ENCODE data around the gene TEN1.

The TEN1 gene

GRCh38 chr17:76008208-76008607, 29.2 kb downstream of the TEN1 start:
- DNase-seq = no peak

DNA sequence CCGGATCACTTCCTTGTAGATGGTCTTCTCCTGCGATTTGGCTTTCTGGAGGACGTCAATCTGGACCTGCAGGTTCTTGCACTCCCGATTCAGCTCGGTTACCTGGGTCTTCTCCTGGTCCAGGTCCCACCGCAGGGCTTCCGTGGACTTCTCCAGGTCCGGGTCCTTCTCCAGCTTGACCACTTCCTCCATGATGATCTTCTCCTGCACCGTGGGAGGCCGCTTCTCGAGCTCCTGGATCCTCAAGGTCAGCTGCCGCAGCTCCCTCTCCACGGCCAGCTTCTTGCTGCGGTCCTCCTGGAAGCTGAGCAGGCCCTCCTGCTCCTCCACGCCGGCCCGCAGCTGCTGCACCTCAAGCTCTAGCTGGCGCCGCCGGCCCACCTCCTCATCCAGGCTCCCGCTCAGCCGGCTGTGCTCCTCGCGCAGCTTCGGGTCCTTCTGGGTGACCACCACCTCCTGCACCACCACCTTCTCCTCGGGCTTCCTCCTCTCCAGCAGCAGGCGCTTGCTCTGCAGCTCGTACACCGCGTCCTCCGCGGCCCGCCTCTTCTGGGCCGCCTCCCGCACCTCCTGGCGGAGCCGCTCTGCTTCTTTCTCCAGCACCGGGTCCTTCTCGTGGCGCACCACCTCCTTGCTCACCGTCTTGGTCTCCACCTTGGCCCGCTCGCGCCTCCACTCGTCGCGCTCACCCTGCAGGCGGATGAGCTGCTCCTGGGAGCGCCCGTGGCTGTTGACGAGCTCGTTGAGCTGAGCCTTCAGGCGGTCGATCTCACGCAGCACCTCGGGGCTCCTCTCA, 29.8 kb downstream of the TEN1 start:
- no peak for DNase-seq

DNA sequence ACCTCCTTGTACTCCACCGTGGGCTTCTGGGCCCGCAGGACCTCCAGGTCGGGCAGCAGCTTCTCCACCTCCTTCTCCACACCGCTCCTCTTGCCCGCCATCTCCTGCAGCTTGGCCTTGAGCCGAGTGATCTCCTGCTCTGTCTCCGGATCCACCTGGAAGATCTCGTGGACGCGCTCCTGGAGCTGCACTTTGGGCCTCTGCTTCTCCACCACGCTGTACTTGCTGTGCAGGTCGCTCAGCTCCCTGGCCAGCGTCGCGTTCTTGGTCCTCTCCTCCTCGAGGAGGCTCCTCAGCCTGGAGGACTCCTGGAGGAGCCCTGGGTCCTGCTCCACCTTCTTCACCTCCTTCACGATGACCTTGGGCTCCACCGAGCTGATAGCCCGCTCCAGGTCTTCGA, 30.4 kb downstream of the TEN1 start:
- no peak for DNase-seq

DNA sequence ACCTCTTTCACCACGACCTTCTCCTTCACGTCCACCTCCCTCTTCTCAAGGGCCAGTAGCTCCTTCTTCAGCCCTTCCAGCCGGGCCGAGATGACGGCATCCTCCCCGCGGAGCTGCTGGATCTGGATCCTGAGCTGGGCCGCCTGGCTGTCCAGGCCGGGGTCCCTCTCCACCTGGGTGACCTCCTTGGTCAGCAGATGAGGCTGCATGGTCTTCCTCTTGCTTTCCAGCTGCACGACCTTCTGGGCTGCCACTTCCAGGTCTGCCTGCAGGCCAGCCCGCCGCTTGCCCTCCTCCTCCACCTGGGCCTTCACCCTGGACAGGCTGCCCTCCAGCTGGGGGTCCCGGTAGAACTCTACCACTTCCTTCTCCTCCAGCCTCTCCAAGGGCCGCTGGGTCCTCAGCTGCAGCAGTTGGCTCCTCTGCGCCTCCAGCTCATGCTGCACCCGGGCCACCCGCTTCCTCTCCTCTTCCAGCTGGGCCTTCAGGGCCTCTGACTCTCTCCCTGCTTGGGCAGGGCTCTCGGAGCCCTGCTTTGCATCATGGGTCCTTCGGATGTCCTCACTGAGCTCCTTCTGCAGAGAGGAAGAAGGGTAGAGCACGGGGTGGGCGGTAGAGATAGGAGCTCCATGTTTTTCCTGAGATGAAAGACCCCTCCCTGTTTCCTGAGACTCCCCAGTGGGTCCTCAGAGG, 31.1 kb downstream of the TEN1 start:
- DNase-seq = no peak

- no peak for DNase-seq
Observed at GRCh38 chr17:76011951-76012350, 32.9 kb downstream of the TEN1 start.

- DNase-seq = no peak
Observed at GRCh38 chr17:76013377-76013932, 34.4 kb downstream of the TEN1 start.

- peak; percentile 24 to 43 for DNase-seq
Observed at GRCh38 chr17:76014100-76014924, 35.3 kb downstream of the TEN1 start.

DNA sequence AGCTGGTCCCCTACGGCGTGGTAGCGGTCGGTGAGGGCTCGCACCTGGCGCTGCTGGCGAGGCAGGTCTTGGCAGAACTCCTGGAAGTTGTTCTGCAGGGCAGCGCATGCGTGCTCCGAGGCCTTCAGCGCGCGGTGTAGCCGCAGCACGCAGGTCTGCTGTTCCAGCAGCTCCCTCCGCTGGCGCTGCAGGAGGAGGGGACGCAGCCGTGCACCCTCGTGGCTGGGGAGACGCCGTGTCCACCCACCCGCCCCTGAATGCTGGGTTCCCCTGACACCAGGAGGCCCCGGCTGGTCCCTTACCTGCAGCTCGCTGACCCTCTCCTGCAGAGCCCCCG, 35.9 kb downstream of the TEN1 start:
- DNase-seq = no peak

DNA sequence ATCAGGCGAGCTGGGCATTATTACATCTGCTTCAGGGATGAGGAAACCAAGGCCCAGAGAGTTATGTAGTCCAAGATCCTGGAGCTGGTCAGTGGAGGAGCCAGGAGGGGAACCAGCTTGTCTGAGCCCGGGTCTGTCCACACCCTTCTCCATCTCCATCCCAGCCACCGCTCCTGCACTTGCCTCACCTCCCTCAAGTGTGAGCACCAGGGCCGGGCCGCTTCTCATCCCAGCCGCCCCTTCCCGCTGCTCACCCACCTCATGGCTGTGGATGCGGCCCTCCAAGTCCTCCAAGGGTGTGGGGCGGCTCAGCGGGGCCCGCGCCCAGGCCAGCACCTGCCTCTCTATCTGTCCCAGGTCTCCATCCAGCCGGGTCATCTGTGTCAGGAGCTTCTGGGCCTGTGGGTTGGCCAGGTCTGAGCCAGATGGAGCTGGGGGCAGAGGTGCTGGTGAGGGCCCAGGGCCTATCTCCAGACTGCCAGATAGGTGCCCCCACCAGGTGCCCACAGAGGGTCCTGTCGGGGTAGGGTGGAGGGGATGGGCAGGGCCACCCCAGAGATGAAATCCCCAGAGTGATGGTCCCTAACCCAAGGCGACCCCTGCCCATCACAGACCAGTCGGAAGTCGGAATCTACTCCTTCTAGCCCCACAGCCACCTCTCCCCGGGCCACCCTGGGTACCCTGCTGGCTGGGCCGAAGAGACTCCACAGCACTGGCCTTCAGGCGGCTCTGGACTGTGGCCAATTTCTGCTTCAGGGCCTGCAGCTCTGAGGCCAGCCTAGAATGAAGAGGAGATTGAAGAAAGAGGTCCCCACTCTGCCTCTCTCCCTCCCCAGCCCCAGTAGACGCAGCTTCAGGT, 38.7 kb downstream of the TEN1 start:
- no peak for DNase-seq

GRCh38 chr17:76018340-76018680, 39.3 kb downstream of the TEN1 start:
- no peak for DNase-seq

GRCh38 chr17:76018801-76019200, 39.8 kb downstream of the TEN1 start:
- no peak for DNase-seq

- no peak for DNase-seq
Observed at GRCh38 chr17:76019833-76020467, 40.9 kb downstream of the TEN1 start.

DNA sequence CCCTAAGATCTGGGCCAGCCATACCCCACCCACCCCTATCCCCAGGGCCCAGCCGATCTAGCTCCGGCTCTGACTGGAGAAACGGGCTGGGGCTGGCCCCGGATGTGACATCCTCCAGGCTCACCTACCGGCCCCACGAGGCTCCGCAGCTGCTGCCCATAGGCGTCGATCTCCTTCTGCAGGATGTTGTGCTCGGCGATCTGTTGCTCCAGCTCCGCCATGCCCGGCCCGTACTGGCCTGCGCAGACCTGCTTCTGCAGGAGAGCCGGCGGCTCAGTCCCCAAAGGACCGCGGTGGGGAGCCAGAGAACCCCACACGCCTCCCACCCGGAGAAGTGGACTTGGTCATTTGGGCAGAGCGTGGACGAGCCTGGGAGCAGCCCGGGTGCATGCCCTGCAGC, 43.2 kb downstream of the TEN1 start:
- no peak for DNase-seq

GRCh38 chr17:76022973-76023899, 44.2 kb downstream of the TEN1 start:
- no peak for DNase-seq

DNA sequence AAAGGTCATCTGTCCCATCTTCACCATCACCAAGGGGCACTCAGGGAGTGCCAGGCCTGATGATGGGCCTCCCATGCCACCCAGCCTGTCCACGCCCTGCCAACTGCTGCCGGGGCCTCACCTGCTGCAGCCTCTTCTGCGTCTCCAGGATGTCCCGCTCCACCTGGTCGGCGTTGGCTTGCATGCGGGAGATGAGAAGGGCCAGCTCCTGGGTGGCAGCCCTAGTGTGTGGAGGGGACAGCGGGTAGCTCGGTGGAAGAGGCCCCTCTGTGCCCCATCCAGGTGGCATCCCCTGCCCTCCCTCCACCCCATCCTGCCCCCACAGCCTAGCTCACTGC, 44.8 kb downstream of the TEN1 start:
- DNase-seq = no peak

- no peak for DNase-seq
Observed at GRCh38 chr17:76024353-76024752, 45.3 kb downstream of the TEN1 start.

DNA sequence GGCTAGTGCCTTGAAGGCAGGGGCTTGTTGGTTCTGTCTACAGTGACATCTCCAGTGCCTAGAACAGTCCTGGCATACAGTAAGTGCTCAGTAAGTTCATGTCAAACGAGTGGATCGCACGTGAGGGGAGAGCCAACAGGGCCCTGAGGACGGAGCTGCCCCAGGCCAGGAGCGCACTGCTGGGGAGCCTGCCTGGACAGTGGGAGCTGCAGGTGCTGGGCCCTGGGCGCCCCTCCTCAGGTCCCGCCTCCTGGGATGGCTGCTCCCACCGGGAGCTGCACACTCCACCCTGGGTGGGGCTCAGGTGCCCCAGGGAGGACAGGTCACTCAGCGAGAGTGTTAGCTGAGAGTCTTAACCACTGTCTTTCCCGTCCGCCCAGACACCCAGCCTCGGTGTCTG, 46.3 kb downstream of the TEN1 start:
- DNase-seq = no peak

GRCh38 chr17:76026714-76027158, 47.7 kb downstream of the TEN1 start:
- DNase-seq = no peak

DNA sequence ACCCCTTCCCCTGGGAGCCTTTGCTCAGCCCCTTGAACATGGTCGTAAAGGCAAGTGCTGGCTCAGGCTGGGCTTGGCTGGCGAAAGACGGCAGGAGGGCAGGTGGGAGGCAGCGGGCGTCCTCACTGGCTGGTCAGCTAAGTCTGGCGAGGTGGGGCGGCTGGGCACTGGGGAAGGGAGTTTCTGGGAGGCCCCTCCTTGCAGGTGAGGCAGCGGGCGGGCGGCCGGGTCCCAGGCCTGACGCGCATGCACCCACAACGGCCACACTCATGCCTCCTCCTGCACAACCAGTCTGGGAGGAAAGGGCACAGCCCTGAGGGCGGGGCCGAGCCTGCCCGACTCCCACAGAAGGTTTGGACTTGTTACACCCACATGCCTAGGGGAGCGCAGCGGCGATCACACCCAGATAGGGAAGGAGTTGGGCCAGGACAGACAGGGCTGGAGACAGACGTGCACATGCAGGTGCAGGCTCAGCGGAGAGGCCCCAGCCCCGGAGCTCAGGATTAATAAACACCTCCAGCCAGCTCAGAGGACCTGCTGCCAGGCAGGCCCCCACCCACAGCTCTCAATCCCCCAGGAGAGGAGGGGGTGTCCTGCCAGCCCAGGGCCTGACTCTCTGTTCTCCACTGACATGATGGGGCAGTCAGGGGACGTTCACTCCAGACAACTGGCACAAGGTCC, 48.3 kb downstream of the TEN1 start, which contains the start of gene EVPL:
TSS of gene EVPL (minus strand) at position 148 of the 681 bp plus-strand sequence. CDS start at position 40, 108 bp downstream.
- no peak for DNase-seq

DNA sequence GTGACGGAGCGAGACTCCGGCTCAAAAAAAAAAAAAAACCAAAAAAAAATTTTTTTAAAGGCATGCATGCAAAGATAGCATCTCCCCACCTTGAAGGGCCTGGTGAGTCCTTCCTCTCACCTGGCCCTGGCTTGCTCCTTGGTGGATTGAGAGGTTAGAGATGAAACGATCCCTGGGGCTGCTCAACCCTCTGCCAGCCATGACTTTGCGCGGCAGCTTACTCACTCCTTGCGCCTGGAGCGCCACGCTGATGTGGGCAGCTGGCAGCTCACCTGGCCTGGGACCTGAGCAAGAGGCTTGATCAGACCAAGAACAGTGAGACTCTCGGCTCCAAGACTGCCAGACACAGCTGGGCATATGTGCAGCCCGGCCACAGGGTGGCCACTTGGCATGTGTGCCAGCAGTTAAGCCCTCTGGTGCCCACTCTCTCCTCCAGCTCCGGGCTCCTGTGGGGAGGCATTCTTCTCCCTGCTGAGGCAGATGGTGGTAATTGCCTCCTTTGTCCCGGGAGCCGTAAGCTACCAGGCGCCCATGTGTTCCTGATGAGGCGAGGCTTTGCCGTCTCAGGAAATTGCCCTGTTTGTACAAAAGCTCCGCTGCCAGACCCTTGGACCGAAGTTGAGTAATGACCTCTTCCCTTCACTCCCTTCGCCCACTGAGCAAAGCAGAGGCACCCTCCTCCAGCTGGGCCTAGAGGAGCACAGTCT, 53.2 kb downstream of the TEN1 start:
- no peak for DNase-seq
